Measurements from ENCODE around the gene TIPRL.

Gene TIPRL

DNA sequence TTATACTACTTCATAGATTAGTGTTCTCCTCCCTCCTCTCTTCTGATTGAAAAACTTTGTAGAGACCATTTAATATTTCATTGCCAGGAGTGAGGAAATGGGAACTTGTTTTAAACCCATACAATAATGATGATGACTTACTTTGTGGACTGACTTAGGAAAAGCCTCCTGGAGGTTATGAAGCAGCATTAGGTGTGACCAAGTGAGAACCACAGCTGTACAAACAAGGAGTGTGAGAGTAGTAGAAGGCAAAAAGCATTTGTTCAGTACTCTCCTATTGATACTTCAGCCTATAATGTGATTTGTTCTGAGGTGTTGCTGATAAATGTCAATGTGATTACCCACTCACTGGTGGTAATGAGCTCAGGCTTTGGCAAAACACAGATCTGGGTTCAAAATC lies 8.4 kb downstream of the TIPRL start:
- TF ChIP-seq, protein P1, sequence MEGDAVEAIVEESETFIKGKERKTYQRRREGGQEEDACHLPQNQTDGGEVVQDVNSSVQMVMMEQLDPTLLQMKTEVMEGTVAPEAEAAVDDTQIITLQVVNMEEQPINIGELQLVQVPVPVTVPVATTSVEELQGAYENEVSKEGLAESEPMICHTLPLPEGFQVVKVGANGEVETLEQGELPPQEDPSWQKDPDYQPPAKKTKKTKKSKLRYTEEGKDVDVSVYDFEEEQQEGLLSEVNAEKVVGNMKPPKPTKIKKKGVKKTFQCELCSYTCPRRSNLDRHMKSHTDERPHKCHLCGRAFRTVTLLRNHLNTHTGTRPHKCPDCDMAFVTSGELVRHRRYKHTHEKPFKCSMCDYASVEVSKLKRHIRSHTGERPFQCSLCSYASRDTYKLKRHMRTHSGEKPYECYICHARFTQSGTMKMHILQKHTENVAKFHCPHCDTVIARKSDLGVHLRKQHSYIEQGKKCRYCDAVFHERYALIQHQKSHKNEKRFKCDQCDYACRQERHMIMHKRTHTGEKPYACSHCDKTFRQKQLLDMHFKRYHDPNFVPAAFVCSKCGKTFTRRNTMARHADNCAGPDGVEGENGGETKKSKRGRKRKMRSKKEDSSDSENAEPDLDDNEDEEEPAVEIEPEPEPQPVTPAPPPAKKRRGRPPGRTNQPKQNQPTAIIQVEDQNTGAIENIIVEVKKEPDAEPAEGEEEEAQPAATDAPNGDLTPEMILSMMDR (IDR thresholded peaks at IDR 0.05; ENCODE audit: insufficient read depth, low read length, poor library complexity, severe bottlenecking): no peak
- Histone ChIP-seq H3K27me3 (replicated peaks; ENCODE audit: control insufficient read depth, insufficient read depth, low read length) (no peaks in the 10 kb centered on the region), H3K4me3 (replicated peaks; ENCODE audit: low read depth, low read length) (no peak overlapping the region), H3K36me3 (ENCODE audit: control insufficient read depth, insufficient read depth, low read length) (no peaks in the 10 kb centered on the region; the same call in none of the 2 replicates)
- DNase-seq (ENCODE audit: extremely low read depth, insufficient read length): no peak

DNA sequence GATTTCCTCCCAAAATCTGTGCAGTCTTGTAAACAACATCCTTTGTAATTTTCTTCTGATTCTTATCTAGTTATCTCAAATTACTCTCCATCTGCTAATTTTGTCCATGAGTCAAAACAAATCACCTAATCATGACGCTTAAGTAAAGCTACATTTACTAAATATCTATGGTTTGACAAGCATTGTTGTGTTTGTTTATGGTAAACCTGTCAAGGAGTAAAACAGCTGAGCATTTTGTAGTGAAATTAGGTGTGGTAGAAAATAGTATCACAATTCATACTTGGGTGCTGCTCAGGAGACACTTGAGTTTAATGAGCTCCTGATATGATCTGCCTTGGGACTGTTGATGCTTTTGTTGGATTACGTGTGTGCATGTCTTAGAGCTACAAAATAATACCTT lies 11.6 kb downstream of the TIPRL start:
- no peak overlapping the region for H3K4me3 ChIP-seq (replicated peaks; ENCODE audit: low read depth, low read length)
- TF ChIP-seq, protein P1 (IDR thresholded peaks at IDR 0.05; ENCODE audit: insufficient read depth, low read length, poor library complexity, severe bottlenecking): no peak
- DNase-seq (ENCODE audit: extremely low read depth, insufficient read length): no peak
- no peaks in the 10 kb centered on the region; the same call in none of the 2 replicates for H3K36me3 ChIP-seq (ENCODE audit: control insufficient read depth, insufficient read depth, low read length)
- H3K27me3 ChIP-seq (replicated peaks; ENCODE audit: control insufficient read depth, insufficient read depth, low read length): no peaks in the 10 kb centered on the region

GRCh38 chr1:168195199-168196135 lies 16.7 kb downstream of the TIPRL start:
- no peaks in the 10 kb centered on the region; the same call in none of the 2 replicates for H3K36me3 ChIP-seq (ENCODE audit: control insufficient read depth, insufficient read depth, low read length)
- TF ChIP-seq, protein P1 (IDR thresholded peaks at IDR 0.05; ENCODE audit: insufficient read depth, low read length, poor library complexity, severe bottlenecking): no peak
- H3K27me3 ChIP-seq (replicated peaks; ENCODE audit: control insufficient read depth, insufficient read depth, low read length): no peaks in the 10 kb centered on the region
- DNase-seq (ENCODE audit: extremely low read depth, insufficient read length): no peak
- no peak overlapping the region for H3K4me3 ChIP-seq (replicated peaks; ENCODE audit: low read depth, low read length)

- Histone ChIP-seq H3K36me3 (ENCODE audit: control insufficient read depth, insufficient read depth, low read length) (peaks cover 3% of the 10 kb centered on the region), H3K4me3 (replicated peaks; ENCODE audit: low read depth, low read length) (no peak overlapping the region), H3K27me3 (replicated peaks; ENCODE audit: control insufficient read depth, insufficient read depth, low read length) (no peaks in the 10 kb centered on the region)
- TF ChIP-seq, protein P1 (IDR thresholded peaks at IDR 0.05; ENCODE audit: insufficient read depth, low read length, poor library complexity, severe bottlenecking): no peak
- DNase-seq (ENCODE audit: extremely low read depth, insufficient read length): no peak
These were observed 20.3 kb downstream of the TIPRL start for GRCh38 chr1:168199056-168199455.

DNA sequence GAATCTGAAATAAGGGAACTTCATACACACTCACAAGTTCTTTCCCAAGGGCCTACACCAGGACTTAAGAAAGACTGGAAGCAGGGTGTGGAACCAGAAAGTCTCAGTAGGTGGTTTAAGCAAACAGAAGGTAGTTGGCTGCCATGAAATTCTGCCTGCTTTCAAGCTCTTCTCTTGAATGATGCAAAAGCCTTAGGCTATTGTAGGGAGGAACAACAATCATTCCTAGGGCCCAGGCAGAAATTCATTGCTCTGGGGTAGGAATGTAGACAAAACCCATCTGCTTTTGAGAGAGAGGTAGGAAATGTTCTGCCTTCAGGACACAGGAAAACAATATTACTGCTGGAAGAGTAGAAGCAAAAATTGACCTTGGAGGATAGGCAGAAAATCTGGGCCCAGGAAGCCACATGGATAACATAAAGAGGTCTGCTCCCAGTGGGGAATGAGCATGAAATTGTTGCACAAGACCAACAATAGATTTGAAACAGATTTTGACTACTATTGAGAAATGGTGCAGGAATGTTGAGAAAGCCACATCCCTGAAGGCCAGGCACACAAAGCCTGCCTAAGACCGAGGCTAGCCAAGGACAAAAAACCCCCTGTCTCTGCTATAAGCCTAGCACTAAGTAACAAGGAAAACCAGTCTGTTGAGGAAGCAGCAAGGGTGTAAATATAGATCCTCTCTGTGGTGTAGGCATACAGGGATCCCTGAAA lies 24.3 kb downstream of the TIPRL start:
- H3K36me3 ChIP-seq (ENCODE audit: control insufficient read depth, insufficient read depth, low read length): peaks cover 3% of the 10 kb centered on the region
- TF ChIP-seq, protein P1 (IDR thresholded peaks at IDR 0.05; ENCODE audit: insufficient read depth, low read length, poor library complexity, severe bottlenecking): no peak
- DNase-seq (ENCODE audit: extremely low read depth, insufficient read length): no peak

More for the DNA sequence above, 24.3 kb downstream of the TIPRL start:
- Histone ChIP-seq H3K4me3 (replicated peaks; ENCODE audit: low read depth, low read length) (no peak overlapping the region), H3K27me3 (replicated peaks; ENCODE audit: control insufficient read depth, insufficient read depth, low read length) (no peaks in the 10 kb centered on the region)

All from GM06990 (cell line).